Measurements from ENCODE around the gene AGAP1.

- TF ChIP-seq POLR2A (IDR thresholded peaks at IDR 0.05) (no peak), CTCF (IDR thresholded peaks at IDR 0.05) (no peak)
Observed at GRCh38 chr2:236117401-236117800, 623.6 kb downstream of the AGAP1 start.
